ENCODE results near the gene STIM2. TPM values are rescaled to one million over a fixed set of nuclear protein-coding genes. Genes with fewer than 3 reads are reported as not detected.

Gene STIM2
- polyA plus RNA-seq, 1 donor (not counting 4 experiments of a cell fraction or from before 2014, with no cell fraction given): 20.7 TPM

DNA sequence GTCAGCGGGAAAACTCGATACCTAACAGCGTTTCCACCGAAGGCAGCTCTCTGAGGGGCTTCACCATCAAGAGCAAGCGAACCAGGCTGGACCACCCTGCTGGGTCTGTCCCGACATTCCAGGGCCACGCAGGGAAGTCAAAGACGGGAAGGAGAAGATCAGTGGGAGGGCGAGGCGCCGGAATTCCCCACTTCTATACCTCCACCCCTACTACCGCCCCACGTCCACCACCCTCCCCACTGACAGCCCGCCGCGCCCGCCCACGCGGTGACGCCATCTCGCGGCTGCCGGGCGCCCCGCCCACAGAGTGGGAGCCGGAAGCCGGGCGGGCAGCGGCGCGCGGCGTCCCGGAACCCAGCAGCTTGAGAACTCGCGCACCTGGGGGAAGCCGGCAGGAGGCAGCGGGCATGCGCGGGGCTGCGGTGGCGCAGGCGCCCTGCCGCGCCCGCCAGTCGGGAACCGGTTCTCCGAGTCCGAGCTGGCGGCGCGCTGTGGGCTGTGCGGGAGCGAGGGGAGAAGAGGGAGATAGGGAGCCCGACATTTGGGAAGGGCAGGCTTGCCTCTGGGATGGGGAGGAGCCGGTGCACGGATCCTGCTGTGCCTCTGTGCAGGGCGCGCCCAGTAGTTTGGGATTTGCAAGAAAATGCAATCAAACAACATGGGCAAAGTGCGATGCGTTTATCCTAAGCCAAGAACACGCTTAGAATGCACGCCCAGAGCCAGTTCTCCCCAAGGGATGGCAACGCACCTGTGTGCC is 3.2 kb upstream of the STIM2 start:
- H3K9me1 ChIP-seq (ENCODE audit: control insufficient read depth, extremely low read depth, insufficient read depth, low read length): no peaks in the 10 kb centered on the region
- no peaks in the 10 kb centered on the region for H4K20me1 ChIP-seq (ENCODE audit: control insufficient read depth, extremely low read depth, insufficient read depth, low read length)
- H3K9me3 ChIP-seq (ENCODE audit: control insufficient read depth, low read depth, low read length): no peaks in the 10 kb centered on the region
- H2AFZ ChIP-seq (ENCODE audit: control insufficient read depth, low read length): peak overlapping the region; percentile 85
- no peak for TF ChIP-seq EZH2 (IDR thresholded peaks at IDR 0.05; ENCODE audit: low read length)
- TF ChIP-seq, protein P1, sequence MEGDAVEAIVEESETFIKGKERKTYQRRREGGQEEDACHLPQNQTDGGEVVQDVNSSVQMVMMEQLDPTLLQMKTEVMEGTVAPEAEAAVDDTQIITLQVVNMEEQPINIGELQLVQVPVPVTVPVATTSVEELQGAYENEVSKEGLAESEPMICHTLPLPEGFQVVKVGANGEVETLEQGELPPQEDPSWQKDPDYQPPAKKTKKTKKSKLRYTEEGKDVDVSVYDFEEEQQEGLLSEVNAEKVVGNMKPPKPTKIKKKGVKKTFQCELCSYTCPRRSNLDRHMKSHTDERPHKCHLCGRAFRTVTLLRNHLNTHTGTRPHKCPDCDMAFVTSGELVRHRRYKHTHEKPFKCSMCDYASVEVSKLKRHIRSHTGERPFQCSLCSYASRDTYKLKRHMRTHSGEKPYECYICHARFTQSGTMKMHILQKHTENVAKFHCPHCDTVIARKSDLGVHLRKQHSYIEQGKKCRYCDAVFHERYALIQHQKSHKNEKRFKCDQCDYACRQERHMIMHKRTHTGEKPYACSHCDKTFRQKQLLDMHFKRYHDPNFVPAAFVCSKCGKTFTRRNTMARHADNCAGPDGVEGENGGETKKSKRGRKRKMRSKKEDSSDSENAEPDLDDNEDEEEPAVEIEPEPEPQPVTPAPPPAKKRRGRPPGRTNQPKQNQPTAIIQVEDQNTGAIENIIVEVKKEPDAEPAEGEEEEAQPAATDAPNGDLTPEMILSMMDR (optimal IDR thresholded peaks at IDR 0.05 in 1 of 3, IDR thresholded peaks at IDR 0.05 in 1 of 3, conservative IDR thresholded peaks at IDR 0.05 in 1 of 3; ENCODE audit: extremely low read depth in 1 of 3, insufficient read depth in 2 of 3, low read length in 3 of 3): peak in 1 of 3 experiments; percentile 13
- peak overlapping the region; percentile 88 for H3K9ac ChIP-seq (ENCODE audit: control insufficient read depth, extremely low read depth, insufficient read depth, low read length)
- dilution Hi-C loops (cut with MboI; ENCODE audit: extremely low pct_ligation_motif_present, low sequenced_read_pairs): no loop called here
- H3K4me1 ChIP-seq (ENCODE audit: control insufficient read depth, extremely low read depth, insufficient read depth, low read length): peaks cover 18% of the 10 kb centered on the region
- H3K27me3 ChIP-seq (ENCODE audit: control insufficient read depth, extremely low read depth, insufficient read depth, low read length): no peaks in the 10 kb centered on the region
- H3K36me3 ChIP-seq (ENCODE audit: control insufficient read depth in 2 of 2, extremely low read depth in 1 of 2, insufficient read depth in 2 of 2, low read length in 2 of 2): no peaks in the 10 kb centered on the region
- peak overlapping the region; percentile 100 for H3K4me2 ChIP-seq (ENCODE audit: control insufficient read depth, extremely low read depth, insufficient read depth, low read depth, low read length)
- FAIRE-seq (no peak), DNase-seq (ENCODE audit: low read depth, low spot score) (no peak)
- H3K27ac ChIP-seq (ENCODE audit: control insufficient read depth, insufficient read depth, low read length): peak overlapping the region; percentile 94
- H3K79me2 ChIP-seq (ENCODE audit: control insufficient read depth, insufficient read depth, low read length): peaks cover 17% of the 10 kb centered on the region
- peak overlapping the region; percentile 74 to 98 (median 97) for H3K4me3 ChIP-seq (ENCODE audit: control insufficient read depth in 2 of 3, extremely low read depth in 1 of 3, insufficient read depth in 2 of 3, low read depth in 1 of 3, low read length in 3 of 3)

GRCh38 chr4:26858035-26858918 is 2.4 kb upstream of the STIM2 start:
- Histone ChIP-seq H2AFZ (ENCODE audit: control insufficient read depth, low read length) (peak overlapping the region; percentile 85), H3K27ac (ENCODE audit: control insufficient read depth, insufficient read depth, low read length) (peak overlapping the region; percentile 94), H3K36me3 (ENCODE audit: control insufficient read depth in 2 of 2, extremely low read depth in 1 of 2, insufficient read depth in 2 of 2, low read length in 2 of 2) (no peaks in the 10 kb centered on the region), H3K4me1 (ENCODE audit: control insufficient read depth, extremely low read depth, insufficient read depth, low read length) (peaks cover 21% of the 10 kb centered on the region), H3K79me2 (ENCODE audit: control insufficient read depth, insufficient read depth, low read length) (peaks cover 24% of the 10 kb centered on the region), H3K4me2 (ENCODE audit: control insufficient read depth, extremely low read depth, insufficient read depth, low read depth, low read length) (peak overlapping the region; percentile 100), H3K9me1 (ENCODE audit: control insufficient read depth, extremely low read depth, insufficient read depth, low read length) (no peaks in the 10 kb centered on the region), H3K4me3 (ENCODE audit: control insufficient read depth in 2 of 3, extremely low read depth in 1 of 3, insufficient read depth in 2 of 3, low read depth in 1 of 3, low read length in 3 of 3) (peak overlapping the region; percentile 74 to 98 (median 97)), H3K27me3 (ENCODE audit: control insufficient read depth, extremely low read depth, insufficient read depth, low read length) (no peaks in the 10 kb centered on the region), H4K20me1 (ENCODE audit: control insufficient read depth, extremely low read depth, insufficient read depth, low read length) (no peaks in the 10 kb centered on the region), H3K9ac (ENCODE audit: control insufficient read depth, extremely low read depth, insufficient read depth, low read length) (peak overlapping the region; percentile 88), H3K9me3 (ENCODE audit: control insufficient read depth, low read depth, low read length) (no peaks in the 10 kb centered on the region)
- FAIRE-seq (no peak), DNase-seq (ENCODE audit: low read depth, low spot score) (no peak)
- dilution Hi-C loops (cut with MboI; ENCODE audit: extremely low pct_ligation_motif_present, low sequenced_read_pairs): no loop called here
- TF ChIP-seq, protein P1 (optimal IDR thresholded peaks at IDR 0.05 in 1 of 3, IDR thresholded peaks at IDR 0.05 in 1 of 3, conservative IDR thresholded peaks at IDR 0.05 in 1 of 3; ENCODE audit: extremely low read depth in 1 of 3, insufficient read depth in 2 of 3, low read length in 3 of 3): no peak
- TF ChIP-seq EZH2 (IDR thresholded peaks at IDR 0.05; ENCODE audit: low read length): no peak

Data from keratinocyte (primary cell).